ENCODE measurements around the gene NIN. TPM values are rescaled to one million over a fixed set of nuclear protein-coding genes. Genes with fewer than 3 reads are reported as not detected.

Gene NIN
- total RNA-seq, 4 donors from 2014 or later: 23.7 to 51.2 (median 29.5) TPM

DNA sequence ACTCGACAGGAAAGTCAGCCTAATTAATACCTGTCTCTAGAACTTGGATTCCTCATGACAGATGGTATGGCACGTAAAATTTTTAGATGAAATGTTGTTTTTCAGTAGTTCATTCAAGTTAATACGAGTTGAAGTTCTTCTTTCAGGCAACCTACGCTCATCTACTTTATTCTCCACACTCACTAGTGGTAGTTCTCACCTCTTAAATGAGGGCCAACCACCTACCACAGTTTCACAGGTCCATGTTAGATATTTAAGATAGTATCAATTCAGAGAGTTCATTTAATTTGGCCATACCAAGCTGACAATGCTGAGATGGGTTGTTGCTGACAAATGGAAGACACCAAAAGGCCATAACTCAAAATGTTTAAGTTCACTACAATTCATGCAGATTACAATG, 50.6 kb downstream of the NIN start:
- no peak for ATAC-seq (ENCODE audit: low FRiP score)
- DNase-seq (ENCODE audit: low spot score): no peak
- TF ChIP-seq CTCF (IDR thresholded peaks at IDR 0.05): no peak

- no peak for ATAC-seq (ENCODE audit: low FRiP score)
- DNase-seq (ENCODE audit: low spot score): no peak
- no peak for TF ChIP-seq CTCF (IDR thresholded peaks at IDR 0.05)
Measured at GRCh38 chr14:50778721-50779483, 52.1 kb downstream of the NIN start.

GRCh38 chr14:50776522-50776921, 54.4 kb downstream of the NIN start:
- no peak for ATAC-seq (ENCODE audit: low FRiP score)
- no peak for TF ChIP-seq CTCF (IDR thresholded peaks at IDR 0.05)
- DNase-seq (ENCODE audit: low spot score): no peak

GRCh38 chr14:50775357-50775756, 55.6 kb downstream of the NIN start:
- DNase-seq (ENCODE audit: low spot score) (no peak), ATAC-seq (ENCODE audit: low FRiP score) (peak; percentile 49)
- no peak for TF ChIP-seq CTCF (IDR thresholded peaks at IDR 0.05)

DNA sequence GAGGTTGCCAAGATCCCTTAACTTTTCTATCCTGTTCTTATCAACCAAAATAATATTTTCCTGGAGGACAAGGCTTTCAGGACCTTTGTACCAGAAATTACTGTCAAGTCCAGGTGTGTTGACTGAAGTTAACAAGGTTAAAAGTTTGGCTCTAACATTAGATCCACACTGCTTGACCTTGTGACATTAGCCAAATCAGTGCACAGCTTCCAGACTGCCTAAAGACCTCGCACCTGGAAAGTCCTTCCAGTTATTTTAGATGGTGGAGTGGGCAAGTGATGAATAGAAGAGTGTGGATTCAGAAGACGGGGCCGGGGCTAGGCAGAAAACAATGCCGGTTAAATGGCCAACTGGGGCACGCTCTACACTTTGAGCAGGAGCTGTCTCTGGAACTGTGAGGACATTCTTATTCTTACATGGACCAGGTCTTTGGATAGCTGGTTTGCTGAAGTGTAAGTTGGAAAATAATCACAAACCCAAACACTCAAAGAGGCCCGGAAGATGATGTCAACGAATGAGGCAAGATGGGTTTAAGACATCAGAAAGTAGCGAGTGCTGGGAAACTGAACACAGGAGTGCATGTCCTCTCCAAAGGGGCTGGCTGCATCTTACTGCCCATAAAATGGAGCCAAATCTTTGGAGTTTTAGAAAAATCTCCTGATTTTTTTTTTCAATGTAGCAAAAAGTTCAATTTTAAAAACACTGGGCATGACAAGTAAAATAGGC, 56.3 kb downstream of the NIN start:
- TF ChIP-seq CTCF (IDR thresholded peaks at IDR 0.05): no peak
- DNase-seq (ENCODE audit: low spot score) (no peak), ATAC-seq (ENCODE audit: low FRiP score) (no peak)

DNA sequence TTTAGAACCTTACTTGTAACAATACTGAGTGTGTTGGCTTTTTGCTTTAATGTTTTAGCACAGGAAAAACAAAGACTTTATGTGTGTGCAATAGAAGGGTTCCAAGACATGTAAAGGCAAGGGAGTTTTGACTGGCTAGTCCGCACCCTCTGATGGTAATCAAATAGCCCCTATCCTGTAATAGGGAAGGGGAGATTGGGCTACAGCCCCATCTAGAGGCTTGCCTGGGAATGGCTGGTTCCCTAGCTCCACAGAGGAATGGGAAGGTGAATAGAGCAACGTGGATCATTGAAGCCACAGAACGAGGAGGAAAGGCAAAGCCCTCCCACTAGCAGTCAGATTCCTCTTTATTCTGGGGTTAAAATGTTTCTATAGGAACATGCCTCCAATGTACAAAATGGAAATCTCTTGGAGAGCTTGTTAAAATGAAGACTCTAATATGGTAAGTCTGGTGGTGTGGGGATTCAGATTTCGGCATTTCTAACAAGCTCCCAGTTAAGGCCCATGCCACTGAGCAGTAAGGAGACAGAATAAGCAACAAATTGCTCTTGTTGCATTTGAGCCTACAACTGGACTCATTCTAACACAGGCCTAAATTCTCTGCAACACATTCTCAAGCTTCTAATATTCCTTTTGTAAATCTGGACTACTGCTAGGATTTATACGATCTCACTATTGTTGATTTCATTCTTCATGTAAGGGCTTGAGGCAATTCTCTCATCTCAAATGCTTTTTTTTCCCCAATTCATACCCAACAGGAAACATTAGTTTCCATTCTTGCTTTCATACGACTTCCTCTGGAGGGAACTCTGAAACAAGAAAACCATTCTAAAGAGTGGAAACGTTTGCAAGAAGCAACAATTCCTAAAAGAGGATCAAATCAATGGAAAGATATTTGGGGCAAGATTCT, 57.1 kb downstream of the NIN start:
- no peak for DNase-seq (ENCODE audit: low spot score)
- TF ChIP-seq CTCF (IDR thresholded peaks at IDR 0.05): no peak
- no peak for ATAC-seq (ENCODE audit: low FRiP score)

Data from omental fat pad (tissue), 4 donors.